Peyer's patch (tissue), 4 donors: ENCODE data around the gene OLA1. TPM values are rescaled to one million over a fixed set of nuclear protein-coding genes. Genes with fewer than 3 reads are reported as not detected.
A peak's percentile ranks its signal among the peaks of the same experiment; 100 is the strongest.

Experiments
- DNase-seq, 3 donors: peaks; one replicate each; pipeline ENCODE4 v3.0.0-alpha.2; 2017 to 2019
- H3K27ac ChIP-seq, 4 donors: fragments of 200-600 bp; sonication (generic); one replicate each; pipeline ENCODE4 v1.5.1; 2016 to 2019
- H3K27me3 ChIP-seq, 2 donors: fragments of 200-600 bp; sonication (generic); one replicate each; pipeline ENCODE4 v1.5.1; 2019
- H3K36me3 ChIP-seq, 3 donors: fragments of 200-600 bp; sonication (generic); one replicate each; pipeline ENCODE4 v1.5.1; 2016 to 2019
- H3K4me1 ChIP-seq, 4 donors: fragments of 200-600 bp; sonication (generic); one replicate each; pipeline ENCODE4 v1.5.1; 2016 to 2019
- H3K4me3 ChIP-seq, 4 donors: fragments of 200-600 bp; sonication (generic); 1 replicate in 3 of 4; 2 replicates in 1 of 4; pipeline ENCODE4 v1.5.1; 2016 to 2019; ENCODE audit warnings: mild to moderate bottlenecking in 1 of 4
- H3K9me3 ChIP-seq, 4 donors: fragments of 200-600 bp; sonication (generic); one replicate each; pipeline ENCODE4 v1.5.1; 2016 to 2019; ENCODE audit warnings: mild to moderate bottlenecking in 1 of 4
- CTCF ChIP-seq, 6 experiments: fragments of 450-650 bp in 4 of 6; fragments of 200-600 bp in 2 of 6; sonication (generic) in 1 of 6; IDR thresholded peaks; one replicate each; pipeline ENCODE4 v1.5.1; 2017 to 2019; ENCODE audit warnings: antibody characterized with exemption in 6 of 6, mild to moderate bottlenecking in 3 of 6, moderate library complexity in 1 of 6
- POLR2A ChIP-seq, 2 donors: fragments of 450-650 bp; IDR thresholded peaks; one replicate each; pipeline ENCODE4 v1.5.1; 2017; ENCODE audit warnings: antibody characterized with exemption in 2 of 2, mild to moderate bottlenecking in 2 of 2, moderate library complexity in 2 of 2
- total RNA-seq, 4 donors: library from RNA; depleted of rRNA; stranded (reverse); fragments of >200 nt; gene quantifications; one replicate each; pipeline ENCODE4 v1.1.0, GENCODE V29; 2016

The OLA1 gene
- total RNA-seq, 4 donors from 2014 or later = 34.0 to 52.8 (median 35.5) TPM

GRCh38 chr2:174052584-174052976 lies 195.8 kb downstream of the OLA1 start:
- H3K9me3 ChIP-seq = peaks cover 0 to 2% (median 0%) of the 10 kb centered on the region in 4 donors
- H3K36me3 ChIP-seq = no peaks in the 10 kb centered on the region
- H3K27ac ChIP-seq = no peak overlapping the region
- no peak overlapping the region for H3K4me3 ChIP-seq
- no peak for DNase-seq
- H3K4me1 ChIP-seq = peaks cover 0 to 5% (median 0%) of the 10 kb centered on the region in 4 donors
- TF ChIP-seq POLR2A (IDR thresholded peaks at IDR 0.05) = no peak
- no peak for TF ChIP-seq CTCF (IDR thresholded peaks at IDR 0.05)
- no peaks in the 10 kb centered on the region for H3K27me3 ChIP-seq

GRCh38 chr2:174051741-174052583 lies 196.4 kb downstream of the OLA1 start:
- no peaks in the 10 kb centered on the region for H3K27me3 ChIP-seq
- no peaks in the 10 kb centered on the region for H3K36me3 ChIP-seq
- H3K4me3 ChIP-seq = no peak overlapping the region
- DNase-seq = no peak
- no peak for TF ChIP-seq CTCF (IDR thresholded peaks at IDR 0.05)
- TF ChIP-seq POLR2A (IDR thresholded peaks at IDR 0.05) = no peak
- H3K4me1 ChIP-seq = peaks cover 0 to 5% (median 0%) of the 10 kb centered on the region in 4 donors
- H3K9me3 ChIP-seq = peaks cover 0 to 2% (median 0%) of the 10 kb centered on the region in 4 donors
- H3K27ac ChIP-seq = no peak overlapping the region

GRCh38 chr2:174051068-174051467 lies 197.3 kb downstream of the OLA1 start:
- no peak overlapping the region for H3K27ac ChIP-seq
- no peak for TF ChIP-seq CTCF (IDR thresholded peaks at IDR 0.05)
- no peak for TF ChIP-seq POLR2A (IDR thresholded peaks at IDR 0.05)
- DNase-seq = no peak

GRCh38 chr2:174049895-174050294 lies 198.4 kb downstream of the OLA1 start:
- Histone ChIP-seq H3K4me1 (peaks cover 0 to 5% (median 0%) of the 10 kb centered on the region in 4 donors), H3K9me3 (peaks cover 0 to 2% (median 0%) of the 10 kb centered on the region in 4 donors), H3K27me3 (no peaks in the 10 kb centered on the region), H3K4me3 (no peak overlapping the region), H3K36me3 (no peaks in the 10 kb centered on the region), H3K27ac (no peak overlapping the region)
- DNase-seq = no peak
- TF ChIP-seq CTCF (IDR thresholded peaks at IDR 0.05) (no peak), POLR2A (IDR thresholded peaks at IDR 0.05) (no peak)

More at GRCh38 chr2:174051068-174051467, 197.3 kb downstream of the OLA1 start:
- Histone ChIP-seq H3K27me3 (no peaks in the 10 kb centered on the region), H3K36me3 (no peaks in the 10 kb centered on the region), H3K4me1 (peaks cover 0 to 5% (median 0%) of the 10 kb centered on the region in 4 donors), H3K9me3 (peaks cover 0 to 2% (median 0%) of the 10 kb centered on the region in 4 donors), H3K4me3 (no peak overlapping the region)

GRCh38 chr2:174048243-174048642 lies 200.1 kb downstream of the OLA1 start:
- TF ChIP-seq CTCF (IDR thresholded peaks at IDR 0.05) (peak in 1 of 6 experiments; percentile 3), POLR2A (IDR thresholded peaks at IDR 0.05) (no peak)
- no peaks in the 10 kb centered on the region for H3K27me3 ChIP-seq

More at GRCh38 chr2:174048243-174048642, 200.1 kb downstream of the OLA1 start:
- Histone ChIP-seq H3K4me1 (peaks cover 0 to 5% (median 0%) of the 10 kb centered on the region in 4 donors), H3K27ac (no peak overlapping the region), H3K9me3 (peaks cover 0 to 2% (median 0%) of the 10 kb centered on the region in 4 donors), H3K4me3 (no peak overlapping the region), H3K36me3 (no peaks in the 10 kb centered on the region)
- DNase-seq = no peak
